Measurements from ENCODE around the gene DISC1.

The DISC1 gene

GRCh38 chr1:231707407-231707806 lies 80.8 kb downstream of the DISC1 start:
- Histone ChIP-seq H3K27me3 (ENCODE audit: low read depth, low read length) (peaks cover 37% of the 10 kb centered on the region), H2AFZ (ENCODE audit: low read depth, low read length) (no peak overlapping the region)
- TF ChIP-seq EZH2phosphoT487 (IDR thresholded peaks at IDR 0.05; ENCODE audit: low read depth) (no peak), CTCF (IDR thresholded peaks at IDR 0.05; ENCODE audit: low read depth, low read length) (no peak)

GRCh38 chr1:231708394-231708793 lies 81.8 kb downstream of the DISC1 start:
- no peaks in the 10 kb centered on the region for H3K4me1 ChIP-seq (ENCODE audit: low read length)
- no peak overlapping the region for H3K4me3 ChIP-seq (ENCODE audit: low read length)
- TF ChIP-seq CTCF (IDR thresholded peaks at IDR 0.05; ENCODE audit: low read depth, low read length) (no peak), EZH2phosphoT487 (IDR thresholded peaks at IDR 0.05; ENCODE audit: low read depth) (no peak)
- no peak overlapping the region for H3K27ac ChIP-seq (ENCODE audit: low read length)
- no peak overlapping the region for H3K9ac ChIP-seq (ENCODE audit: low read length)
- H4K20me1 ChIP-seq (ENCODE audit: insufficient read depth, low read length) = no peaks in the 10 kb centered on the region
- no peak overlapping the region for H3K4me2 ChIP-seq (ENCODE audit: low read length)
- peaks cover 45% of the 10 kb centered on the region for H3K27me3 ChIP-seq (ENCODE audit: low read depth, low read length)
- no peaks in the 10 kb centered on the region for H3K36me3 ChIP-seq (replicated peaks; ENCODE audit: low read depth, low read length)
- H3K9me3 ChIP-seq (ENCODE audit: insufficient read depth, low read length) = no peaks in the 10 kb centered on the region
- H3K79me2 ChIP-seq (ENCODE audit: low read length) = no peaks in the 10 kb centered on the region
- H2AFZ ChIP-seq (ENCODE audit: low read depth, low read length) = no peak overlapping the region

More at GRCh38 chr1:231707407-231707806, 80.8 kb downstream of the DISC1 start:
- H3K36me3 ChIP-seq (replicated peaks; ENCODE audit: low read depth, low read length) = no peaks in the 10 kb centered on the region
- no peak overlapping the region for H3K4me3 ChIP-seq (ENCODE audit: low read length)
- H3K9me3 ChIP-seq (ENCODE audit: insufficient read depth, low read length) = no peaks in the 10 kb centered on the region
- no peaks in the 10 kb centered on the region for H3K4me1 ChIP-seq (ENCODE audit: low read length)
- H3K79me2 ChIP-seq (ENCODE audit: low read length) = no peaks in the 10 kb centered on the region
- H3K4me2 ChIP-seq (ENCODE audit: low read length) = no peak overlapping the region
- H4K20me1 ChIP-seq (ENCODE audit: insufficient read depth, low read length) = no peaks in the 10 kb centered on the region
- no peak overlapping the region for H3K9ac ChIP-seq (ENCODE audit: low read length)
- no peak overlapping the region for H3K27ac ChIP-seq (ENCODE audit: low read length)

GRCh38 chr1:231714440-231714839 lies 87.8 kb downstream of the DISC1 start:
- no peak overlapping the region for H2AFZ ChIP-seq (ENCODE audit: low read depth, low read length)
- TF ChIP-seq EZH2phosphoT487 (IDR thresholded peaks at IDR 0.05; ENCODE audit: low read depth) = no peak
- no peak for TF ChIP-seq CTCF (IDR thresholded peaks at IDR 0.05; ENCODE audit: low read depth, low read length)
- no peak overlapping the region for H3K27ac ChIP-seq (ENCODE audit: low read length)
- no peaks in the 10 kb centered on the region for H4K20me1 ChIP-seq (ENCODE audit: insufficient read depth, low read length)
- no peak overlapping the region for H3K4me3 ChIP-seq (ENCODE audit: low read length)
- H3K9me3 ChIP-seq (ENCODE audit: insufficient read depth, low read length) = no peaks in the 10 kb centered on the region
- no peaks in the 10 kb centered on the region for H3K4me1 ChIP-seq (ENCODE audit: low read length)
- no peak overlapping the region for H3K4me2 ChIP-seq (ENCODE audit: low read length)
- peaks cover 33% of the 10 kb centered on the region; the same call in 1 of the 2 replicates for H3K27me3 ChIP-seq (ENCODE audit: low read depth, low read length)
- no peaks in the 10 kb centered on the region for H3K36me3 ChIP-seq (replicated peaks; ENCODE audit: low read depth, low read length)
- H3K9ac ChIP-seq (ENCODE audit: low read length) = no peak overlapping the region
- no peaks in the 10 kb centered on the region for H3K79me2 ChIP-seq (ENCODE audit: low read length)

GRCh38 chr1:231715816-231716722 lies 89.5 kb downstream of the DISC1 start:
- TF ChIP-seq CTCF (IDR thresholded peaks at IDR 0.05; ENCODE audit: low read depth, low read length) = no peak
- no peak for TF ChIP-seq EZH2phosphoT487 (IDR thresholded peaks at IDR 0.05; ENCODE audit: low read depth)

More at GRCh38 chr1:231715816-231716722, 89.5 kb downstream of the DISC1 start:
- H3K4me2 ChIP-seq (ENCODE audit: low read length) = no peak overlapping the region
- no peaks in the 10 kb centered on the region for H3K36me3 ChIP-seq (replicated peaks; ENCODE audit: low read depth, low read length)
- no peaks in the 10 kb centered on the region for H4K20me1 ChIP-seq (ENCODE audit: insufficient read depth, low read length)
- H3K4me1 ChIP-seq (ENCODE audit: low read length) = no peaks in the 10 kb centered on the region
- no peak overlapping the region for H2AFZ ChIP-seq (ENCODE audit: low read depth, low read length)
- no peak overlapping the region for H3K27ac ChIP-seq (ENCODE audit: low read length)
- H3K9me3 ChIP-seq (ENCODE audit: insufficient read depth, low read length) = no peaks in the 10 kb centered on the region
- no peak overlapping the region for H3K4me3 ChIP-seq (ENCODE audit: low read length)
- H3K9ac ChIP-seq (ENCODE audit: low read length) = no peak overlapping the region
- no peaks in the 10 kb centered on the region for H3K79me2 ChIP-seq (ENCODE audit: low read length)
- peaks cover 45% of the 10 kb centered on the region for H3K27me3 ChIP-seq (ENCODE audit: low read depth, low read length)
